Measurements from ENCODE around the gene ZNF23.

GRCh38 chr16:71429581-71429980 is 32.5 kb downstream of the ZNF23 start:
- TF ChIP-seq CTCF (IDR thresholded peaks at IDR 0.05; ENCODE audit: insufficient read depth, low read length) (no peak), GABPA (IDR thresholded peaks at IDR 0.05; ENCODE audit: low read depth) (no peak), SPI1 (IDR thresholded peaks at IDR 0.05; ENCODE audit: borderline replicate concordance, low read depth) (no peak), POLR2AphosphoS5 (IDR thresholded peaks at IDR 0.05; ENCODE audit: low read depth) (no peak), REST (IDR thresholded peaks at IDR 0.05; ENCODE audit: insufficient replicate concordance, low read depth) (no peak)

Measured in HL-60 (cell line).